NCI-H146 treated with DMSO at 0.1 percent for 48 hours (cell line): ENCODE measurements around the gene STAG3.

Experiments used
- DNase-seq: peaks from one replicate; lab custom pipeline; 2025; ENCODE audit not compliant: unreplicated experiment; lab: John Stamatoyannopoulos, UW

STAG3 gene

DNA sequence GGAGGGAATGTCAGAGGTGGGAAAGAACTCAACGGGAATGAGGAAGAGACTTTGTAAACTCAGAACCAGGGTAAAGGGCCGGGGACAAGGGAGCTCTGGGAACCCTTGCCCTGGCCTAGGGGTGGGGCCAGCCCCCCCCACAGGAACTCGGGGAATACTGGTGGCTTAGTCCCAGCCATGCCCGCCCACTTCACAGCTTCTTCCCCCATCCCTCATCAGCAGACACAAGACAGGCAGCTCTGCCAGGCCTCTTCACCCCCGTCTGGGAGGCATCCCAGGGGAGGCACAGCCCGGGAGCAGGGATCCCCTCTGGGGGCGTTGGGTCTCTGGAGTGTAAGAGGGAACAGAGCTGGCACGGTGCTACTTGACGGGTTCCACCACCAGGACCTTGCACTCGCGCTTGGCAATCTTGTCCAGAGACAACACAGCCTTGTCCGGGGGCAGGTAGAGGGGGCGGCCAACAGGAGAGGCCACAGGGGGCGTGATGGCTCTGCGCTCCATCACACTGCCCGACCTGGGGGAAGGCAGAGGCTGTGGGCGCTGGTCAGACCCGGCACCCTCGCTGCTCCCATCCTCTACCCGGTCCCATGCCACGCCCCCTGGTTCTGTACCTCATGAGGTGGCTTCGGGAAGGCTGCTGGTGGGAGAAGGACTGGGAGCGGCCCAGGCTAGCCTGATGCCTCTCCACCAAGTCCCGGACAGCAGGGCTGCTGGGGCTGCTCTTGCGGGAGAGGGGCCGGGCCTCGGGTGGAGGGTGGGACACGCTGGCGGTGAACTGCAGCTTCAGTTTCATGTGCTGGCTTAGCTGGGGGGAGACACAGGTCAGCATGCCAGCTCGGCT, 22.8 kb upstream of the STAG3 start:
- no peak for DNase-seq

DNA sequence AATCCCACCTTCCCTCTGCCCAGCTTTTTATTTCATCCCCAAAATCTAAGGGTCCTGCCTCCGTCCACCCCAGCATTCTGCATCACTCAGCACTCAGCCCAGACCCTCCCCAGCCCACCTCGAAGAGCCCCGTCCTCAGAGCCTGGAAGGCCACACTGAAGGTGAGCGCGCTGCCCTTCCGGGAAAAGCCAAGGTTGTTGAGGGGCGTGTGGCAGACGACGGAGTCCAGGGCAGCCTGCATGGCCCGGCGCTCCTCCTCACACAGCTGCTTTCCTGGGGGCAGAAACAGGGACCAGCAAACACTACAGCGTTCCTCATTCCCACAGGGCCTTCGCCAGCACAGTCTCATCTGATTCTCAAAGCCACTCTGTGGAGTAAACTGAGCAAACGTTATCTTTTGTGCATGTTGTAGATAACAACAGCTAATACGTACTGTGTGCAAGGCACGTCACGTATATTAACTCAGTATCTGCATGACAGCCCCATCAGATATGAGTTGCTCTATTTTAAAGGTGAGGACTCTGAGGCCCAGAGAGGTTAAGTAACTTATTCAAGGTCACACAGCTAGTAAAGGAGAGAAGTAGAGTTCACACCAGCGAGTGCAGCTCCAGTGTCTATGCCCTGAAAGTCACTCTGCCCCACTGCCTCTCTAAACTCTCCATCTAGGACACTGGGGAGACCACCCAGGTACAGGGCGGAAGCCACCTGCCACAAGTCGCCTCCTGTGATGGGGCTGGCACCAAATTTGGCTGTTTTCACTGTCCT, 22.0 kb upstream of the STAG3 start:
- DNase-seq = no peak

- no peak for DNase-seq
These were observed 21.2 kb upstream of the STAG3 start for GRCh38 chr7:100156331-100157068.

- no peak for DNase-seq
These were observed 20.7 kb upstream of the STAG3 start for GRCh38 chr7:100157069-100157333.

DNA sequence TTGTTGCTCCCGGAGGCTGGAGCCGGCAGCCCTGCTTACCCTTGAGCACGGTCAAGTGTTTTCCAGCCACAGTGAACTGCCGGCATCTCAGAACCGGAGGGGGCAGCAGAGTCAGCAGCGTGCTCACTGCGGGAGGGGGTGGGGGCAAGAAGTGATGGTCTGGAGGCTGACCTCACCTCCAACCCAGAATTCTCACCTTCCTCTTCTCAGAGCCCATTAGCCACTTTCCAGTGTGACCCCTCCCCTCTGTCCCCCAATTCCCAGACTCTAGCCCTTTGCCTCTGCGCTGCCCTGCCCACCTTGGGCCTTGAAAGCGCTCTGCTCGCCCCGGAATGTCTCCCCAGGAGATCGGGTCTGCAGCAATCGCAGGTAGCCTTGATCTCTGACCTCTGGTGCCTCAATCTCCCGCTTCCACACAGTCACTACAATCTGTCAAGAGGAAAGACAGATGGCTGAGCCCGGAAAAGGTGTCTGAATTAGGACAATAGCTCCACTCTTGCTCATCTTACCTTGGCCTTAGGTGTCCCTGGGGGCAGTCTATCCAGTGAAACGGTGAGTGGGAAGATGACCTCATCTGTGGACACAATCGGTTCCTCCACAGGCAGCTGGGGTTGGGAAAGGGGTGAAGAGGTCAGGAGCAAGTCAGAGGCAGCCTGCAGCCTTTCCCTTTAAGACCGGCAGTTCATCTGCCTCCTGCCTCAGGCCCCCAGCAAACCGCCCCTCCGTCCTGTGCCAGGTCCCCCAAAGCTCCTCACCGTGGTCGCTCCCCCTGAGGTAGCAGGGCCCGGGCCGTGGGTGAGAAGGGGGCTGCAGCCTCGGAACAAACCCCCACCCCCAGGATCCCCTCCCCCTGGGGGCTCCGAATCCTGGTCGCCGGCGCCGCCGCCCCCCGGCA, 20.1 kb upstream of the STAG3 start:
- DNase-seq = no peak

DNA sequence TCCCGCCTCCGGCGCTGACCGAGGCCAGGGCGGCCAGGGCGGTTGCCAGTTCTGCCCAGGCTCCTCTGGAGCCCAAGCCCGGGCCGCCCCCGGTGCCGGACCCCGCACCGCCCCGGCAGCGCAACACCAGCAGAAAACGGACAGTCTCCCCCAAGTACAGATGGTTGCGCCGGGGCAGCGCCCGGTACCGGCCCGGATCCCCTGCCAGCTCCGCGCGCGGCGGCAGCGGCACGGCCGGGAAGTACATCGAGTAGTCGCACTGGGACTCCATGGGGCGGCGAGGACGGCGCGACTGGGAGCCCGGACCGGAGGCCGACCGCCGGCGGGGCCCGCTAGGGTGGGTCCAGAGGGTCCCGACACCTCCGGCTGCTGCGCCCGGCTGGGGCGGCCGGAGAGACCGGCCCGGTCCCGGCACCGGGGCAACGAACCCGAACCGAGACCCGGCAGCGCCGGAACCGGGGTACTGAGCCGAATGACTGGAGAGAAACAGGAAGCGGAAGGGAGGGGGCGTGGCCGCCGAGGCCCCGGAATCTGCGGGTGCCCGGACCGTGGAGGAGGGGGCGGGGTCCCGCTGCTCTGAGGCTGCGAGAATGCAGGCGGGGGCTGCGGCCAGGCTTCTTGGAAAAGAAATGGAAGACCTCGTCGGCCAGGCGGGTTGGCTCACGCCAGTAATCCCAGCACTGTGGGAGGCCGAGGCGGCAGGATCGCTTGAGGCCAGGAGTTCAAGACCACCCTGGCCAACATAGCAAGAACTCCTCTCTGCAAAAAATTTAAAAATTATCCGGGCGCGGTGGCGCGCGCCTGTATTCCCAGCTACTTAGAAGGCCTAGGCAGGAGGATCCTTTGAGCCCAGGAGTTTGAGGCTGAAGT, 19.3 kb upstream of the STAG3 start, which contains the start of gene TRAPPC14:
TRAPPC14 (minus strand) TSS at position 495 of the 870 bp plus-strand sequence; CDS start at position 271, 224 bp downstream.
- DNase-seq = peak; percentile 77

GRCh38 chr7:100159099-100159623, 18.6 kb upstream of the STAG3 start:
- DNase-seq = no peak

DNA sequence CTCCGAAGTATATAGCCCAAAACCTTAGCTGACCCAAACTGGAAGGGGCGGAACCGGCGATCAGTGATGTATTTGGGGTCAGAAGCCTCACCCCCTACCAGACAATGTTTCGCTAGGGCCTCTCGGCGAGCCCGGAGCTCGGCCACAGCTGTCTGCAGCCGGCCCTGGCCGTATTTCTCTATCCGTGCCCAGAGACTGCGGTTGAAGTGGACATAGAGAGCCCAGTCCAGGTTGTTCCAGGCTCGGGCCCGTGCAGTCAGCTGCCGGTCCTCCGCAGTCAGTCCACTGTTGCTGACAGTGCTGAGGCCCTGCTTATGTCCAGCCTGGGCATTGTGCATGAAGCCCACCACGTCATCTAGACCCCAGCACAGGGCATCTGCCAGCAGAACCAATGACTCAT, 17.7 kb upstream of the STAG3 start:
- no peak for DNase-seq

DNA sequence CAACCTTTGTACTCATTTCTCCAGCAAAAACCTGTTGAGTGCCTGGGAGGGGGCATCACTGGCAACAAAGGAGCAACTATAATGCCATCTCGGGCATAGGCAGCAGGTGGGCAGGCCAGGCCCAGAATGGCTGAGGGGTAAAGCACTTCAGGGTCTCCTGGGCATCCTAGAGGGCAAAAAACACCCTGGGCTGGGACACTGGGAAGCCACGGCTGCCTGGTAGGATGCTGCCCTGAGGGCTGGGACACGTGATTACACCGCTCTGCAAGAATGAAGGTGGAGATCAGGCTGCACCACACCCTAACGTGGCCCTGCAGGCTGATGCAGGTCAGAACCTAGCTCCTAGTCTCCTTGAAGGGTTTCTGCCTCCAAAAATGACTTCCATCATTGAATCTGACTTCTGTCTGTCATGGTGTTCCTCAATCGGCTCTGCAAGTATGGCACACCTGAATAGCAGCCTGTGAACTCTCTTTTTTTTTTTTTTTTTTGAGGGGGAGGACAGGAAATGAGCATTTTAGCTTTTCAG, 14.6 kb upstream of the STAG3 start:
- DNase-seq = peak; percentile 25

DNA sequence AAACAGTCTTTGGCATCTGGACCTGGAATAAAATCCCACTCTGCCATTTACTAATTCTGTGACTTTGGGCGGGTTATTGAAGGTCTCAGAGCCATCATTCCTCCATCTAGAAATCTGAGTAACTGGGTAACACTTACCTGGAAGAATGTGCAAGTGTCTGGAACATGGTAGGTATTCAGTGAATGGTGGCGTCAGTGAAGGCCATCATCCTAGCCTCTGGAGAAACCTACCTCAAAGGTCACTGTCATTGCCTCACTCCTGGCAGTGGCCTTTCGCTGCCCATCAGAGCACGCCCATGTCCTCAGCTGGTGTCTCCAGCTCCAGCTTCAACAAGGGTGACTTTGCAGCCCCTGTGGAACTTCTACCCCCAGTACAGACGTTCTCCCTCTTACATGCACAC, 13.8 kb upstream of the STAG3 start:
- no peak for DNase-seq

DNA sequence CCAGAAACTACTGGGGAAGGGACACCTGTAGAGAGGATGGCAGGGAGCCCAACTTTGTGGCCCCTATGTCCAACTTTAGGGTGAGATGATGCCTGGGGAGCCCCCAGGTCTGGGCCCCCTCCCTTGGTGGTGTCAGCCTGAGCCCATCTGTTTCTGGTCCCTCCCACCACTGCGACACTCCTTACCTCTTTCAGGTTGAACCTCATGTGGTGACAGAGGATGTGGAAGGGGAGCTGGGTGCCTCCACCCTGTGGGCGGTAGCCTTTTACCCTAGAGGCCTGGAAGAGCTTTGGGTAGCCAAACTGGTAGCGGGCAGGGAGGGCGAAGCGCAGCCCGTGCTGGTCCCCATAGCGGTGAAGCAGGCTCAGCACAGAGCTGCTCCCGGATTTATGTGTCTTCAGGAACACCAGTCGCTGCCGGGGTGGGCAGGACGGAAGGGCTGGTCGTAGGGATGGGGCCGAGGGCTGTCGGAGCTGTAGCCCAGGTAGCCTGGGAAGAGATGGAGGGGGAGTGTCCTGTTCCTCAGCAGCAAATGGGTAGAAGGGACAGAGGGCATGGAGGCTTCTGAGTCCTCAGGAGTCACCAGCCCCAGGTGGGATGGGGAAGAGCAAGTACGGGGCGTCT, 11.3 kb upstream of the STAG3 start:
- no peak for DNase-seq

GRCh38 chr7:100166970-100167911, 10.5 kb upstream of the STAG3 start:
- DNase-seq = no peak

GRCh38 chr7:100167912-100168323, 9.8 kb upstream of the STAG3 start:
- DNase-seq = no peak

- peak; percentile 32 for DNase-seq
These were observed 8.4 kb upstream of the STAG3 start for GRCh38 chr7:100169147-100169850.

GRCh38 chr7:100170101-100170897, 7.4 kb upstream of the STAG3 start:
- no peak for DNase-seq

GRCh38 chr7:100171087-100171681, 6.5 kb upstream of the STAG3 start:
- no peak for DNase-seq
